Stimulated activated CD4-positive, alpha-beta T cell treated with anti-CD3 and anti-CD28 coated beads, Interleukin-4, amount 100 ng/mL, for 1 hour (primary cell): ENCODE measurements around the gene DCDC1.

ENCODE experiments used
- DNase-seq: peaks from one replicate; pipeline ENCODE4 v3.0.0-alpha.2; 2020

Gene DCDC1

GRCh38 chr11:31369348-31370329 lies at the start of gene DCDC1, which contains the start of gene DNAJC24:
DCDC1 (minus strand) TSS chr11:31369739; CDS start chr11:31328280, 41,459 bp downstream.
DNAJC24 (plus strand) TSS chr11:31369860; CDS start chr11:31370749, 889 bp downstream.
- peak; percentile 95 for DNase-seq

GRCh38 chr11:31419138-31419537 lies 49.6 kb upstream of the DCDC1 start:
- no peak for DNase-seq

GRCh38 chr11:31417816-31418215 lies 48.3 kb upstream of the DCDC1 start:
- DNase-seq: no peak

GRCh38 chr11:31417357-31417756 lies 47.8 kb upstream of the DCDC1 start:
- DNase-seq: no peak

GRCh38 chr11:31415435-31415834 lies 45.9 kb upstream of the DCDC1 start:
- DNase-seq: no peak

- DNase-seq: no peak
Observed at GRCh38 chr11:31414338-31414737, 44.8 kb upstream of the DCDC1 start.

- DNase-seq: no peak
Observed at GRCh38 chr11:31412946-31413345, 43.4 kb upstream of the DCDC1 start.

DNA sequence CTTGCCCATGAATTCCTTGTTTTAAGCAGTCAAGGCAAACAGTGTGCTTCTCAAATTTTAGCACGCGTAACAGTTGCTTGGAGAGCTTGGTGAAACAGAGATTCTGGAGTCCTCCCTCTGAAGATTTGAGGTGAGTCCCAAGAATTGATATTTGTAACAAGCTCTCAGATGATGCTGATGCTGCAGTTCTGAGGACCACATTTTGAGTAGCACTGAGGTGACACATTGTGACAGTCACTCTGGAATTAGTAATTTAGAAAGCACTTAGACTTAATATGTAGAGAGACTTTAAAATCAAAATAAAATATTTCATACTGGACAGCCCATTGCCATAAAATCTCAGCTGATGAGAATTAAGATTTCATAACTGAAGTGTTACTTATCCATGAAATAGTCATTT lies 38.7 kb upstream of the DCDC1 start:
- DNase-seq: no peak

DNA sequence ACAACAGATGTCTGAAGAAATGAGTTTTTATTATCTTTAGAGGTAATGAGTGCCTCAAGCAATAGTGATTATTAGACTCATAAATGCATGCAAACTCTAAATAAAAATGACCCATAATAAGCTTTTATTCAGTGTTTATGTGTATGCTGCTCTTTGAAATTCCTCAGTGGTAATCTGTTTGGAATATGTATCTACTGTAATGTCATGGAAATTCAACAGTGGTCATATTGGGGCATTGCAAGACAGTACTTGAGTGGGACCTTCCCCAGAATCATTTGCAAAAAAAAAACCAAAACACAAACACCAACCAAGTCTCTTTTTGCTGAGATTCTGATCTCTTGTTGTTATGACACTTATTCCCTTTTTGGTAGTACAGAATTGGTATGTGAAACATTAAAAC lies 35.1 kb upstream of the DCDC1 start:
- DNase-seq: no peak

GRCh38 chr11:31397239-31397834 lies 27.8 kb upstream of the DCDC1 start:
- DNase-seq: no peak

- no peak for DNase-seq
Observed at GRCh38 chr11:31387379-31387778, 17.8 kb upstream of the DCDC1 start.

- DNase-seq: no peak
Observed at GRCh38 chr11:31383116-31383515, 13.6 kb upstream of the DCDC1 start.

GRCh38 chr11:31375879-31376278 lies 6.3 kb upstream of the DCDC1 start:
- DNase-seq: peak; percentile 10

GRCh38 chr11:31366795-31367194 lies 2.7 kb downstream of the DCDC1 start:
- DNase-seq: no peak

DNA sequence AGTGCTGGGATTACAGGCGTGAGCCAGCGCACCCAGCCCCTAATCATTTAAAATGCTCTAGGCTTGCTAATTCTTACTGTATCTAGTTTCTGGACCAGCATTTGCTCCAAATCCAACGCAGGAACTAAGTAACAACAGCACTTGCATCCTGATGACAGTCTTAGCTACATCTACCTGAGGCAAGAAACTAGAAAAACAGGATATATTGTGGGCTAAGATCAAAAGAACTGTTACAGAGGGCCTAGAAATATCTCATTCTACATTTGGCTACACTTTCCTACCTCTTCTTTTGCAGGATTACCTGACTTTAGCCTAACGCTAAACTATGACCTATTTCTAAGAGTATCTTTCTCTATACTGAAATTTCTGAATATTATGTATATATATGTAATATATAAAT lies 7.8 kb downstream of the DCDC1 start:
- no peak for DNase-seq

GRCh38 chr11:31355817-31356216 lies 13.7 kb downstream of the DCDC1 start:
- DNase-seq: no peak

GRCh38 chr11:31355131-31355530 lies 14.4 kb downstream of the DCDC1 start:
- no peak for DNase-seq

DNA sequence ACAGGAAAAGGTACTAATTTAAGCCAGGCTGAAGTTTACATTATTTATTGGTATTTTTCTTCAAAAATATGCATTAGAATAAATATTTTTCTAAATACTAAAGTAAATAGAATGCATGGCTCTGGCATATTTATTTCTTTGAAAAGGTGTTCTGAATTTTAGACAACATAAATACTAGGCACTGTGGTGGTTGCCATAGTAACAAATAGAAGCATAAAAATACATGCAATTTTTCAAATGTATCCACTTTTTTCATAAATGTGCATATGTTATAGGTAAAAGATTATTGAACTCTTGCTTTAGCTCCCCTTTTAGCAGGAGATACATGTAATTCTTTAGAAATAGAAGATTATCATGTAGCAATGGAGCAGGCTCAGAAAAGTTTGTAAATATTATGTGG lies 18.4 kb downstream of the DCDC1 start:
- DNase-seq: no peak

DNA sequence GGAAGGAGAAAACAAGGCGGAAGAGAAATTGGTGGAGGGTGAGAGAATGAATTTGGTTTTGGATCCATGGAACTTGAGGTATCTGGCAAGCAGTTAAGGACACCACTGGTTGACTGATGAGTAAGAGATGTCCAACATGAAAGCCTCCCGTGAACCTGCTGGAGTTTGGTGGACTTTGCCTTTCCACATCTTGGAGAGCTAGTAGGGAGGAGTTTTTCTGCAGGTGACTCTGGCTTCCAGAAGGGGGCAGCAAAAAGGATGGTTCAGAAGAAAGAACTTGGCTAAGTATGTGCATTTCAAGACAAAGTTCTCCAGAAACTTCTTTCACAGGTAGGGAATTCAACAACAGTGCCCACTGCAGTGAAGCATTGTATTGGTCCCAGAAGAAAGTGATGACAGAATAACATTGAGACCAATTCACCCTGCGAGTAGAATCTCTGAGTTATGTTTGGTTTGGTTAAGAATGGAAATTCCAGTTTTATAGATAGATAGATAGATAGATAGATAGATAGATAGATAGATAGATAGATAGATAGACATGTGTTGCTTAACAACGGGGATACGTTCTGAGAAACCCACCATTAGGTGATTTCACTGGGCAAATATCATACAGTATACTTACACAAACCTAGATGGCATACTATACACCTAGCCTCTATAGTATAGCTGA lies 28.5 kb downstream of the DCDC1 start:
- no peak for DNase-seq

- DNase-seq: no peak
Observed at GRCh38 chr11:31337806-31338205, 31.7 kb downstream of the DCDC1 start.

DNA sequence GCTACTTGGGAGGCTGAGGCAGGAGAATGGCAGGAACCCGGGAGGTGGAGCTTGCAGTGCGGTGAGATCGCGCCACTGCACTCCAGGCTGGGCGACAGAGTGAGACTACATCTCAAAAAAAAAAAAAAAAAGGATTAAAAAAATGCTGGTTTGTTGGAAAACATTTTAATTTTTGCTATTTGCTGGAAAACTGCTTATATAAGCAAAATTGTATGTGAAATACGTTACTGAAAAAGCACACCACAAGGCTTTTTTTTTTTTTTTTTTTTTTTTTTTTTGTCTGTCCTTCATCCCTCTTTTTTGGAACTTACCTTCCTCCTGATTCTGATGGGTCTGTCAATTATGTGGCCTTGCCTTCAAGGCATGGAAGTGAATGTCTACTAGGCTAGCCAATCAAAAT lies 40.8 kb downstream of the DCDC1 start:
- no peak for DNase-seq

GRCh38 chr11:31327417-31327816 lies 42.1 kb downstream of the DCDC1 start:
- DNase-seq: no peak

- no peak for DNase-seq
Observed at GRCh38 chr11:31326470-31327148, 42.9 kb downstream of the DCDC1 start.
